Tibial artery (tissue), 4 donors: ENCODE measurements around the gene MANEA.

ENCODE experiments used
- DNase-seq, 2 donors: peaks; one replicate each; pipeline ENCODE4 v3.0.0-alpha.2; 2019
- H3K27ac ChIP-seq, 2 donors: fragments of 200-600 bp; sonication (generic) in 1 of 2; 1 replicate in 1 of 2; 2 replicates in 1 of 2; pipeline ENCODE4 v1.5.1; 2018 to 2019; ENCODE audit warnings: mild to moderate bottlenecking in 1 of 2
- H3K27me3 ChIP-seq, 2 donors: fragments of 200-600 bp; sonication (generic) in 1 of 2; one replicate each; pipeline versions ENCODE4 v1.5.1 to v1.6.0; 2016 to 2019
- H3K36me3 ChIP-seq, 3 donors: fragments of 200-600 bp; sonication (generic) in 2 of 3; one replicate each; pipeline ENCODE4 v1.5.1; 2016 to 2019; ENCODE audit warnings: mild to moderate bottlenecking in 2 of 3
- H3K4me1 ChIP-seq, 4 donors: fragments of 200-600 bp; sonication (generic) in 2 of 4; 1 replicate in 3 of 4; 2 replicates in 1 of 4; pipeline ENCODE4 v1.5.1; 2016 to 2019
- H3K4me3 ChIP-seq, 2 donors: fragments of 200-600 bp; sonication (generic) in 1 of 2; 1 replicate in 1 of 2; 2 replicates in 1 of 2; pipeline ENCODE4 v1.5.1; 2018 to 2019; ENCODE audit warnings: mild to moderate bottlenecking in 2 of 2
- H3K9me3 ChIP-seq, 3 donors: fragments of 200-600 bp; sonication (generic) in 1 of 3; one replicate each; pipeline ENCODE4 v1.5.1; 2016 to 2019
- CTCF ChIP-seq, 2 experiments: fragments of 200-600 bp in 1 of 2; fragments of 450-650 bp in 1 of 2; IDR thresholded peaks; one replicate each; pipeline ENCODE4 v1.5.1; 2017 to 2019; ENCODE audit warnings: antibody characterized with exemption in 2 of 2, mild to moderate bottlenecking in 1 of 2, moderate library complexity in 1 of 2
- intact Hi-C: fragments of 100-400 bp; cut with DNase I; formaldehyde crosslinking; loops from one replicate; pipeline ENCODE4 v1.15.0; 2023; ENCODE audit warnings: low total_unique reads

MANEA gene

GRCh38 chr6:95601133-95601532 is 23.8 kb downstream of the MANEA start:
- Histone ChIP-seq H3K27ac (no peak overlapping the region), H3K36me3 (peaks cover 0 to 7% (median 6%) of the 10 kb centered on the region in 3 donors), H3K4me1 (peaks cover 0 to 22% (median 7%) of the 10 kb centered on the region in 4 donors), H3K27me3 (no peaks in the 10 kb centered on the region), H3K4me3 (no peak overlapping the region), H3K9me3 (no peaks in the 10 kb centered on the region)
- intact Hi-C loops = no loop called here
- DNase-seq = no peak
- TF ChIP-seq CTCF (IDR thresholded peaks at IDR 0.05) = no peak

- peaks cover 0 to 3% (median 0%) of the 10 kb centered on the region in 3 donors for H3K36me3 ChIP-seq
- H3K27me3 ChIP-seq = no peaks in the 10 kb centered on the region
- TF ChIP-seq CTCF (IDR thresholded peaks at IDR 0.05) = no peak
- no peaks in the 10 kb centered on the region for H3K4me1 ChIP-seq
- no peaks in the 10 kb centered on the region for H3K9me3 ChIP-seq
- H3K4me3 ChIP-seq = no peak overlapping the region
- no peak overlapping the region for H3K27ac ChIP-seq
- DNase-seq = no peak
- intact Hi-C loops = no loop called here
These were observed 36.8 kb downstream of the MANEA start for GRCh38 chr6:95614094-95614493.

- intact Hi-C loops = no loop called here
- Histone ChIP-seq H3K36me3 (no peaks in the 10 kb centered on the region), H3K4me3 (no peak overlapping the region), H3K4me1 (no peaks in the 10 kb centered on the region), H3K27ac (no peak overlapping the region), H3K27me3 (no peaks in the 10 kb centered on the region), H3K9me3 (no peaks in the 10 kb centered on the region)
- DNase-seq = no peak
- TF ChIP-seq CTCF (IDR thresholded peaks at IDR 0.05) = no peak
These were observed 52.2 kb downstream of the MANEA start for GRCh38 chr6:95629551-95629950.

GRCh38 chr6:95636552-95637431 is 59.5 kb downstream of the MANEA start:
- no peak for DNase-seq
- H3K4me1 ChIP-seq = no peaks in the 10 kb centered on the region
- no peak overlapping the region for H3K4me3 ChIP-seq
- no peaks in the 10 kb centered on the region for H3K27me3 ChIP-seq
- TF ChIP-seq CTCF (IDR thresholded peaks at IDR 0.05) = no peak
- no peaks in the 10 kb centered on the region for H3K9me3 ChIP-seq
- H3K36me3 ChIP-seq = no peaks in the 10 kb centered on the region
- intact Hi-C loops = no loop called here
- no peak overlapping the region for H3K27ac ChIP-seq

GRCh38 chr6:95648636-95649035 is 71.3 kb downstream of the MANEA start:
- H3K27ac ChIP-seq = no peak overlapping the region
- intact Hi-C loops = no loop called here
- TF ChIP-seq CTCF (IDR thresholded peaks at IDR 0.05) = no peak
- no peak overlapping the region for H3K4me3 ChIP-seq
- no peaks in the 10 kb centered on the region for H3K36me3 ChIP-seq
- no peaks in the 10 kb centered on the region for H3K27me3 ChIP-seq
- H3K4me1 ChIP-seq = no peaks in the 10 kb centered on the region
- H3K9me3 ChIP-seq = no peaks in the 10 kb centered on the region
- no peak for DNase-seq
